Measurements from ENCODE around the gene SGPP2.

Gene SGPP2

GRCh38 chr2:222477962-222478608 lies 53.7 kb downstream of the SGPP2 start:
- no peak for DNase-seq

GRCh38 chr2:222479859-222480258 lies 55.5 kb downstream of the SGPP2 start:
- DNase-seq, result no peak

GRCh38 chr2:222480497-222480896 lies 56.2 kb downstream of the SGPP2 start:
- no peak for DNase-seq

- DNase-seq, result no peak
Observed at GRCh38 chr2:222481941-222482340, 57.6 kb downstream of the SGPP2 start.

GRCh38 chr2:222483513-222484039 lies 59.2 kb downstream of the SGPP2 start:
- DNase-seq, result no peak

- DNase-seq, result no peak
Observed at GRCh38 chr2:222485367-222486211, 61.2 kb downstream of the SGPP2 start.

GRCh38 chr2:222490131-222490530 lies 65.8 kb downstream of the SGPP2 start:
- no peak for DNase-seq

GRCh38 chr2:222492683-222493082 lies 68.3 kb downstream of the SGPP2 start:
- DNase-seq, result no peak

GRCh38 chr2:222494104-222494739 lies 69.9 kb downstream of the SGPP2 start:
- DNase-seq, result no peak

GRCh38 chr2:222495388-222495787 lies 71.0 kb downstream of the SGPP2 start:
- DNase-seq, result no peak

- DNase-seq, result no peak
Observed at GRCh38 chr2:222499226-222499625, 74.9 kb downstream of the SGPP2 start.

GRCh38 chr2:222504191-222504590 lies 79.8 kb downstream of the SGPP2 start:
- no peak for DNase-seq

GRCh38 chr2:222504719-222505118 lies 80.4 kb downstream of the SGPP2 start:
- DNase-seq, result no peak

GRCh38 chr2:222506230-222506935 lies 82.0 kb downstream of the SGPP2 start:
- no peak for DNase-seq

- no peak for DNase-seq
Observed at GRCh38 chr2:222514901-222515300, 90.6 kb downstream of the SGPP2 start.

GRCh38 chr2:222518570-222519381 lies 94.4 kb downstream of the SGPP2 start:
- DNase-seq, result no peak

GRCh38 chr2:222521099-222521498 lies 96.8 kb downstream of the SGPP2 start:
- DNase-seq, result no peak

- no peak for DNase-seq
Observed at GRCh38 chr2:222522082-222522481, 97.7 kb downstream of the SGPP2 start.

GRCh38 chr2:222523783-222524544 lies 99.6 kb downstream of the SGPP2 start:
- DNase-seq, result no peak

- no peak for DNase-seq
Observed at GRCh38 chr2:222525811-222526210, 101.5 kb downstream of the SGPP2 start.

All from stimulated activated CD4-positive, alpha-beta T cell treated with anti-CD3 and anti-CD28 coated beads, Interleukin-4, amount 100 ng/mL, for 4 hours (primary cell).